Large intestine (tissue), 3 donors: Measurements from ENCODE around the gene RASA3. TPM values are rescaled to one million over a fixed set of nuclear protein-coding genes. Genes with fewer than 3 reads are reported as not detected.
"Not testable (repeated sequence)": the region's sequence is repeated elsewhere in the genome, so short reads cannot be mapped to it uniquely, and the experiment has no call there.

Source experiments
- DNase-seq, 2 donors: peaks; one replicate each; pipeline versions ENCODE4 v3.0.0 to v3.0.0-alpha.2; 2013
- H3K27ac ChIP-seq: one replicate; pipeline ENCODE4 v1.5.1; 2013; ENCODE audit warnings: low read length
- H3K27me3 ChIP-seq: 2 replicates; pipeline ENCODE4 v1.6.1; 2013; ENCODE audit warnings: low read length; ENCODE audit not compliant: control insufficient read depth, insufficient read depth
- H3K36me3 ChIP-seq: 2 replicates; pipeline ENCODE4 v1.6.1; 2013; ENCODE audit warnings: low read length; ENCODE audit not compliant: control insufficient read depth, insufficient read depth
- H3K4me1 ChIP-seq: one replicate; pipeline ENCODE4 v1.6.1; 2013; ENCODE audit warnings: low read length; ENCODE audit not compliant: control insufficient read depth, insufficient read depth
- H3K4me3 ChIP-seq: one replicate; pipeline ENCODE4 v1.5.1; 2013; ENCODE audit warnings: low read length
- H3K9me3 ChIP-seq: one replicate; pipeline ENCODE4 v1.6.1; 2013; ENCODE audit warnings: mild to moderate bottlenecking, low read depth, low read length, moderate library complexity; ENCODE audit not compliant: control insufficient read depth
- WGBS: methylation state at CpG from one replicate; pipeline ENCODE4 v1.1.5; 2013; ENCODE audit warnings: low lambda C conversion rate; ENCODE audit not compliant: insufficient coverage; 5-methylcytosine and 5-hydroxymethylcytosine counted together
- polyA plus RNA-seq: library from polyadenylated mRNA; unstranded; fragments of 120-200 nt; gene quantifications from one replicate; pipeline ENCODE4 v1.2.1, GENCODE V29; 2013

RASA3 gene
- polyA plus RNA-seq, 1 donor = 8.3 TPM

- Histone ChIP-seq H3K36me3 (no peaks in the 10 kb centered on the region), H3K27me3 (no peaks in the 10 kb centered on the region), H3K4me3 (no peak overlapping the region), H3K27ac (peak overlapping the region; percentile 87), H3K9me3 (no peaks in the 10 kb centered on the region), H3K4me1 (peaks cover 60% of the 10 kb centered on the region)
- peak; percentile 75 to 80 for DNase-seq
- no CpG with 5 or more reads among the region's 14 CpGs for WGBS
Observed at GRCh38 chr13:114119196-114119595, 13.2 kb downstream of the RASA3 start.

DNA sequence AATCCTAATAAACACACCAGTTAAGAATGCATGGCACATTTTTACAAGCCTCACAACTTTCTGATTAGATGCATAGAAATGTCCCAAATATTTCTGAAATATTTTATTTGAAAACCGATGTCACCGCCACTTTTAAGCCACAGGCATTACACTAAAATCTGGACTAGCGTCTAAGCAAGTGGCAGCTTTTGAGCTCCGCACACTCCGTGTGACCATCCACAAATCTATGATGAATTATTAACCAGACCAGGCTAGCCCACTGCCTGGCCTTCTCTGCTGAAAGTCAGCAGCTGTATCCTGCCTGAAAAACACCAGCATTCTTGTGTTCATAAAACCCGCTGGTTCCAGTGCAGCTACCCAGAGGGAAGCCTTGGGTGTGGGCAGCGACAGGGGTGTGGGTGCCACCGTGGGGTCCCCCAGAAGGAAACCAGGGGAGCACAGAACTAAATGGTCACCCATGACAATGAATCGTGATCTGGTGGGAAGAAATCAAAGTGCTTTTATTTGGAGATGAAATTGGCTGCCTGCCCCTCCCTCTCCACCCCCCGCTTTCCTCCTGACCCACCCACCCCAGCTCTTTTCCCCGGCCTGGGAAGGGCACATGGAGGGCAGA is 13.8 kb downstream of the RASA3 start:
- no peak overlapping the region for H3K4me3 ChIP-seq
- peak; percentile 60 to 75 for DNase-seq

DNA sequence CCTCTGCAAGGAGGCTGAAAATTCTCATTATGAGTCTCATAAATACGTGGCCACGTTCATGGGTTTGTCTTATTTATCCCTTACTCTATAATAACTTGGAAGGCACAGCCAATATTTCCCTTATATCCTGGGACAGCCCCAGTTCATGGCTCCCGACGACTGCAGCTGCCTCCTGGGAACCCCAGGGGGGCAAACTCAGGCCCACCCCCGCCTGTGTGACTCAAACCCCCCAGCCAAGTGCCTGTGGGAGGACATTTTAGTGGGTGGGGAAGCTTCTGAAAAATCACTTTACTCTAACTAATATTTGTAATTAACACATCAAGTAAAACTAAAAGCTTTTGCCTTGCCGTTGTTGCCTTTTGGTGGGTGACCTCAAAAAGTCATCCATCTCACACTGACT is 14.3 kb downstream of the RASA3 start:
- H3K4me1 ChIP-seq = peaks cover 54% of the 10 kb centered on the region
- no CpG with 5 or more reads among the region's 6 CpGs for WGBS

More for the DNA sequence above, 13.8 kb downstream of the RASA3 start:
- Histone ChIP-seq H3K36me3 (no peaks in the 10 kb centered on the region), H3K4me1 (peaks cover 57% of the 10 kb centered on the region), H3K27me3 (no peaks in the 10 kb centered on the region), H3K27ac (peak overlapping the region; percentile 87), H3K9me3 (no peaks in the 10 kb centered on the region)
- WGBS = no CpG with 5 or more reads among the region's 11 CpGs

GRCh38 chr13:114117341-114117874 is 15.0 kb downstream of the RASA3 start:
- 100% methylated on average over 3 of the region's 20 CpGs for WGBS
- H3K9me3 ChIP-seq, H3K27ac ChIP-seq, DNase-seq, H3K4me3 ChIP-seq, H3K27me3 ChIP-seq, H3K36me3 ChIP-seq: not testable (repeated sequence)
- H3K4me1 ChIP-seq = peaks cover 56% of the 10 kb centered on the region

More for the DNA sequence above, 14.3 kb downstream of the RASA3 start:
- no peak for DNase-seq
- Histone ChIP-seq H3K36me3 (no peaks in the 10 kb centered on the region), H3K9me3 (no peaks in the 10 kb centered on the region), H3K27ac (peak overlapping the region; percentile 87), H3K4me3 (no peak overlapping the region), H3K27me3 (no peaks in the 10 kb centered on the region)

GRCh38 chr13:114116734-114117133 is 15.7 kb downstream of the RASA3 start:
- H3K9me3 ChIP-seq = no peaks in the 10 kb centered on the region
- H3K4me1 ChIP-seq = peaks cover 53% of the 10 kb centered on the region
- DNase-seq = no peak
- H3K27me3 ChIP-seq = no peaks in the 10 kb centered on the region
- no peak overlapping the region for H3K4me3 ChIP-seq
- no peak overlapping the region for H3K27ac ChIP-seq
- WGBS = 100% methylated on average over 2 of the region's 17 CpGs
- no peaks in the 10 kb centered on the region for H3K36me3 ChIP-seq

DNA sequence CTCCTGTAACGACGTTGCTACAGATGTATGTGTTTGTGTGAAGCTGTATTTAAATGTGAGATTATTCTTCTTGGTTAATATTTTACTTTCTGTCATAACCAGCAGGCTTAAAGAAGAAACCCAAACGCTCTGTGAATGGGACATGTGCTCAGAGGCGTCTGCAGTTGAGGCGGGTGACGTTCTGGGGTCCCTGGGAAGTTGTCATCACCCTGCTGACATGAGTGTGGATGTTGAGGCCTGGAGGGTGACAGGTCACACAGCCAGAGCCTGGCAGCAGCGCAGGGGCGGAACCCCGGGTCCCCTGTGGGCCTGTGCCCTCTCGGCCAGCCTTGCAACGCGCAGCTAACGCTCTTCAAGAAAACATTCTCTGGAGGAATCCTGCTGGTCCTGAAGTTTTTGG is 16.6 kb downstream of the RASA3 start:
- Histone ChIP-seq H3K27me3 (no peaks in the 10 kb centered on the region), H3K36me3 (no peaks in the 10 kb centered on the region), H3K9me3 (no peaks in the 10 kb centered on the region), H3K4me1 (peaks cover 43% of the 10 kb centered on the region), H3K27ac (peak overlapping the region; percentile 91), H3K4me3 (no peak overlapping the region)
- DNase-seq = no peak
- no CpG with 5 or more reads among the region's 13 CpGs for WGBS

- WGBS = no CpG with 5 or more reads among the region's 25 CpGs
- peak; percentile 95 to 98 for DNase-seq
- no peaks in the 10 kb centered on the region for H3K36me3 ChIP-seq
- H3K4me1 ChIP-seq = peaks cover 39% of the 10 kb centered on the region
- no peak overlapping the region for H3K4me3 ChIP-seq
- H3K27me3 ChIP-seq = no peaks in the 10 kb centered on the region
- no peaks in the 10 kb centered on the region for H3K9me3 ChIP-seq
- H3K27ac ChIP-seq = peak overlapping the region; percentile 91
Observed at GRCh38 chr13:114115191-114115671, 17.2 kb downstream of the RASA3 start.

GRCh38 chr13:114114666-114115065 is 17.8 kb downstream of the RASA3 start:
- no CpG with 5 or more reads among the region's 12 CpGs for WGBS
- H3K36me3 ChIP-seq, H3K4me3 ChIP-seq, DNase-seq, H3K27me3 ChIP-seq, H3K9me3 ChIP-seq: not testable (repeated sequence)
- peak overlapping the region; percentile 91 for H3K27ac ChIP-seq
- H3K4me1 ChIP-seq = peaks cover 39% of the 10 kb centered on the region

DNA sequence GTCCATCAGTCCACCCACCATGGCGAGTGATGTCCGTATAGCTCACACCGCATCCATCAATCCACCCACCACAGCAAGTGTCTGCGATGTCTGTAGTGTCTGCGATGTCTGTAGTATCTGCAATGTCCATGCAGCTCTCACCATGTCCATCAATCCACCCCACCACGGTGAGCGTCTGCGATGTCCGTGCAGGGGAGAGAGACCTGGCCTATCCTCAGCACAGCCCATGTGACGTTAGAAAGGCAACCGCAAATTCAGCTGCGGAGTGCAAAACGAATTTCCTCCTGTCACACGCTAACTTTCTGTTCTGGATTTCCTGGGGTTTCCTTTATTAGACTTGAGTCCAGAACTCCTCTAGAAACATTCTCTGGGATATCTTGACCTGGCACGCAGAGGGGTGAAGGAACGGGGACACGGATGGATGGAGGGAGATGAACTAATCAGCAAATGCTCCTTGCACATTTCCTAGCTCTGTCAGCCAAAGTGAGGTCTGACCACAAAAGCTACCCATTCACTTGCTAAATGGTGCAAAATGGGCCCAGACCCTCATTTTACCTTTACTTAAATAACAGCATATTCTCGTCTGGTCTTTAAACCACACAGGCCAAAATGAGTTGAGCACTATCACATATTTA is 18.3 kb downstream of the RASA3 start:
- no peaks in the 10 kb centered on the region for H3K36me3 ChIP-seq
- no peaks in the 10 kb centered on the region for H3K9me3 ChIP-seq
- H3K4me1 ChIP-seq = peaks cover 36% of the 10 kb centered on the region
- 93% methylated on average over 3 of the region's 18 CpGs for WGBS
- H3K4me3 ChIP-seq = no peak overlapping the region
- no peaks in the 10 kb centered on the region for H3K27me3 ChIP-seq
- H3K27ac ChIP-seq = no peak overlapping the region
- no peak for DNase-seq

DNA sequence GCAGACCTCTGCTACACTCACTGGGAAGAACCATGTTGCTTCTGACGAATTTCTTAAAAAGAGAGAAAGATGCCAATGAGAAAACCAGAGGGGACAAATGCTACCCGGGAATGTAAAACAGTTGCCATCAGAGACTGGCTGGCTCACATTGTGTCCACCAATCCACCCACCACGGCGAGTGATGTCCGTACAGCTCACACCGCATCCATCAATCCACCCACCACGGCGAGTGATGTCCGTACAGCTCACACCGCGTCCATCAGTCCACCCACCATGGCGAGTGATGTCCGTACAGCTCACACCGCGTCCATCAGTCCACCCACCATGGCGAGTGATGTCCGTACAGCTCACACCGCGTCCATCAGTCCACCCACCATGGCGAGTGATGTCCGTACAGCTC is 19.0 kb downstream of the RASA3 start:
- WGBS = no CpG with 5 or more reads among the region's 21 CpGs
- H3K9me3 ChIP-seq, DNase-seq, H3K27ac ChIP-seq, H3K27me3 ChIP-seq, H3K4me3 ChIP-seq, H3K36me3 ChIP-seq: not testable (repeated sequence)
- peaks cover 31% of the 10 kb centered on the region for H3K4me1 ChIP-seq
